ENCODE measurements around the gene IMMP2L. TPM values are rescaled to one million over a fixed set of nuclear protein-coding genes. Genes with fewer than 3 reads are reported as not detected.

IMMP2L gene
- total RNA-seq, 1 experiment from 2014 or later = 17.2 TPM

GRCh38 chr7:111012149-111012548 lies 550.1 kb downstream of the IMMP2L start:
- Histone ChIP-seq H3K4me3 (ENCODE audit: low read length) (no peak overlapping the region), H3K27me3 (ENCODE audit: low read length) (no peaks in the 10 kb centered on the region), H3K9me3 (ENCODE audit: low read length) (peaks cover 32% of the 10 kb centered on the region), H2AFZ (ENCODE audit: low read length) (no peak overlapping the region), H3K4me2 (ENCODE audit: low read depth, low read length, poor library complexity, severe bottlenecking) (no peak overlapping the region), H3K36me3 (ENCODE audit: insufficient read depth, low read length) (no peaks in the 10 kb centered on the region), H3K9ac (ENCODE audit: low read length) (no peak overlapping the region), H3K9me2 (replicated peaks; ENCODE audit: insufficient read depth, low read length) (no peaks in the 10 kb centered on the region), H3K4me1 (ENCODE audit: low read length) (no peaks in the 10 kb centered on the region), H3K27ac (ENCODE audit: low read length) (no peak overlapping the region), H4K20me1 (ENCODE audit: insufficient read depth, low read depth, low read length) (no peaks in the 10 kb centered on the region), H3K79me2 (ENCODE audit: low read length) (no peaks in the 10 kb centered on the region)
- DNase-seq = no peak

GRCh38 chr7:111011520-111011919 lies 550.8 kb downstream of the IMMP2L start:
- H3K36me3 ChIP-seq (ENCODE audit: insufficient read depth, low read length) = no peaks in the 10 kb centered on the region
- no peak overlapping the region for H3K9ac ChIP-seq (ENCODE audit: low read length)
- H3K4me1 ChIP-seq (ENCODE audit: low read length) = no peaks in the 10 kb centered on the region
- no peak overlapping the region for H3K4me3 ChIP-seq (ENCODE audit: low read length)
- H3K79me2 ChIP-seq (ENCODE audit: low read length) = no peaks in the 10 kb centered on the region
- H3K9me3 ChIP-seq (ENCODE audit: low read length) = peaks cover 35% of the 10 kb centered on the region
- H3K9me2 ChIP-seq (replicated peaks; ENCODE audit: insufficient read depth, low read length) = no peaks in the 10 kb centered on the region
- H3K27ac ChIP-seq (ENCODE audit: low read length) = no peak overlapping the region
- H3K27me3 ChIP-seq (ENCODE audit: low read length) = no peaks in the 10 kb centered on the region
- no peak overlapping the region for H3K4me2 ChIP-seq (ENCODE audit: low read depth, low read length, poor library complexity, severe bottlenecking)
- no peaks in the 10 kb centered on the region for H4K20me1 ChIP-seq (ENCODE audit: insufficient read depth, low read depth, low read length)
- H2AFZ ChIP-seq (ENCODE audit: low read length) = no peak overlapping the region
- no peak for DNase-seq

- no peaks in the 10 kb centered on the region for H3K4me1 ChIP-seq (ENCODE audit: low read length)
- no peak overlapping the region for H3K27ac ChIP-seq (ENCODE audit: low read length)
- DNase-seq = no peak
Measured at GRCh38 chr7:111010798-111011197, 551.5 kb downstream of the IMMP2L start.

DNA sequence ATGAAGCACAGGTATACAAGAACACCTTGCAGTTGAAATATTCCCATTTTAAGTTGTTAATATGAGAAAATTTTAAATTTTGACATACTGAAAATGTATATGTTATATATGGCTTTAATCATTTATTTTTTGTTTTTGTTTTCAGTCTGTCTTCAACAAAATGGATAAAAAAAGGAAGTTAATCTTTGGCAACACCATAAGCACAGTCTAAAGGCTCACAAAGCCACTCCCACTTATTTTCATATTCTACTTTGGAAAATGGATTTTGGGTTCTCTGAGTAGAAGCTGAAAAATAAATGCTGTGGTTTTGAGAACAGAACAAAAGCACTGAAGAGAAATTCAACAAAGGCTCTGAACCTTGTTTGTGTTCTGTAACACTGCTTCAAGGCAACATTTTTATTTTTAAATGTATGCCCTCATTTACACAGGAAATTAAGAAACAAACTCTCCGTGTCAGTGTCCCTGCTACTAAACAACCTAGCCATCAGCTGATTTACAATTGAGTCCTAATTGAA lies 552.7 kb downstream of the IMMP2L start:
- Histone ChIP-seq H3K27me3 (ENCODE audit: low read length) (no peaks in the 10 kb centered on the region), H3K27ac (ENCODE audit: low read length) (no peak overlapping the region), H3K9me3 (ENCODE audit: low read length) (peaks cover 45% of the 10 kb centered on the region), H3K36me3 (ENCODE audit: insufficient read depth, low read length) (no peaks in the 10 kb centered on the region), H3K4me3 (ENCODE audit: low read length) (no peak overlapping the region), H3K4me2 (ENCODE audit: low read depth, low read length, poor library complexity, severe bottlenecking) (no peak overlapping the region), H4K20me1 (ENCODE audit: insufficient read depth, low read depth, low read length) (no peaks in the 10 kb centered on the region), H3K9me2 (replicated peaks; ENCODE audit: insufficient read depth, low read length) (no peaks in the 10 kb centered on the region), H3K4me1 (ENCODE audit: low read length) (no peaks in the 10 kb centered on the region), H3K9ac (ENCODE audit: low read length) (no peak overlapping the region), H3K79me2 (ENCODE audit: low read length) (no peaks in the 10 kb centered on the region), H2AFZ (ENCODE audit: low read length) (no peak overlapping the region)
- no peak for DNase-seq

More at GRCh38 chr7:111010798-111011197, 551.5 kb downstream of the IMMP2L start:
- no peak overlapping the region for H2AFZ ChIP-seq (ENCODE audit: low read length)
- H3K4me3 ChIP-seq (ENCODE audit: low read length) = no peak overlapping the region
- no peak overlapping the region for H3K9ac ChIP-seq (ENCODE audit: low read length)
- H3K36me3 ChIP-seq (ENCODE audit: insufficient read depth, low read length) = no peaks in the 10 kb centered on the region
- H3K4me2 ChIP-seq (ENCODE audit: low read depth, low read length, poor library complexity, severe bottlenecking) = no peak overlapping the region
- no peaks in the 10 kb centered on the region for H3K79me2 ChIP-seq (ENCODE audit: low read length)
- H3K9me3 ChIP-seq (ENCODE audit: low read length) = peaks cover 35% of the 10 kb centered on the region
- no peaks in the 10 kb centered on the region for H4K20me1 ChIP-seq (ENCODE audit: insufficient read depth, low read depth, low read length)
- H3K9me2 ChIP-seq (replicated peaks; ENCODE audit: insufficient read depth, low read length) = no peaks in the 10 kb centered on the region
- no peaks in the 10 kb centered on the region for H3K27me3 ChIP-seq (ENCODE audit: low read length)

DNA sequence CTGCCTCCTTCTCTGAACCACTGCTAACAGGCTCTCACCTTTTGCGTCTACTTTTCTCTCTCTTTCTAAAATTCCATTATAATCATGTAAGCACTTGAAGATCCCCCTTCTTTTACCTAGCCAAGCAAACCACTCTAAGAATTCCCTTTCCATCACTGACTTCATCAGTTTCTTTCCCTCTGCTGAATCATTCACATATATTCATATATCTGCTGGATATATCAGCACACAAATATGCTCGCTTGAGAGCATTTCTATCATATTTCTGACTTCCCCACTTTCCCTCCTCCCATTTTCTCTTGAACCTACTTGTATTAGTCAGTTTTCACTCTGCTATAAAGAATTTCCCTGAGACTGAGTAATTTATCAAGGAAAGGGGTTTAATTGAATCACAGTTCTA lies 555.6 kb downstream of the IMMP2L start:
- peaks cover 42% of the 10 kb centered on the region for H3K9me3 ChIP-seq (ENCODE audit: low read length)

GRCh38 chr7:111006040-111006439 lies 556.3 kb downstream of the IMMP2L start:
- Histone ChIP-seq H3K9ac (ENCODE audit: low read length) (no peak overlapping the region), H4K20me1 (ENCODE audit: insufficient read depth, low read depth, low read length) (no peaks in the 10 kb centered on the region), H3K4me2 (ENCODE audit: low read depth, low read length, poor library complexity, severe bottlenecking) (no peak overlapping the region), H3K27me3 (ENCODE audit: low read length) (no peaks in the 10 kb centered on the region), H3K4me1 (ENCODE audit: low read length) (no peaks in the 10 kb centered on the region), H3K36me3 (ENCODE audit: insufficient read depth, low read length) (no peaks in the 10 kb centered on the region), H3K9me3 (ENCODE audit: low read length) (peaks cover 39% of the 10 kb centered on the region), H3K4me3 (ENCODE audit: low read length) (no peak overlapping the region), H3K79me2 (ENCODE audit: low read length) (no peaks in the 10 kb centered on the region), H3K27ac (ENCODE audit: low read length) (no peak overlapping the region), H2AFZ (ENCODE audit: low read length) (no peak overlapping the region), H3K9me2 (replicated peaks; ENCODE audit: insufficient read depth, low read length) (no peaks in the 10 kb centered on the region)
- no peak for DNase-seq

More for the DNA sequence above, 555.6 kb downstream of the IMMP2L start:
- H3K4me1 ChIP-seq (ENCODE audit: low read length) = no peaks in the 10 kb centered on the region
- no peak overlapping the region for H2AFZ ChIP-seq (ENCODE audit: low read length)
- H3K36me3 ChIP-seq (ENCODE audit: insufficient read depth, low read length) = no peaks in the 10 kb centered on the region
- no peak overlapping the region for H3K4me3 ChIP-seq (ENCODE audit: low read length)
- no peak overlapping the region for H3K27ac ChIP-seq (ENCODE audit: low read length)
- H3K9ac ChIP-seq (ENCODE audit: low read length) = no peak overlapping the region
- no peaks in the 10 kb centered on the region for H4K20me1 ChIP-seq (ENCODE audit: insufficient read depth, low read depth, low read length)
- no peak for DNase-seq
- H3K27me3 ChIP-seq (ENCODE audit: low read length) = no peaks in the 10 kb centered on the region
- no peaks in the 10 kb centered on the region for H3K79me2 ChIP-seq (ENCODE audit: low read length)
- H3K9me2 ChIP-seq (replicated peaks; ENCODE audit: insufficient read depth, low read length) = no peaks in the 10 kb centered on the region
- no peak overlapping the region for H3K4me2 ChIP-seq (ENCODE audit: low read depth, low read length, poor library complexity, severe bottlenecking)

GRCh38 chr7:111005445-111005844 lies 556.8 kb downstream of the IMMP2L start:
- no peak overlapping the region for H2AFZ ChIP-seq (ENCODE audit: low read length)
- H3K79me2 ChIP-seq (ENCODE audit: low read length) = no peaks in the 10 kb centered on the region
- no peak overlapping the region for H3K9ac ChIP-seq (ENCODE audit: low read length)
- no peaks in the 10 kb centered on the region for H3K9me2 ChIP-seq (replicated peaks; ENCODE audit: insufficient read depth, low read length)
- H3K27ac ChIP-seq (ENCODE audit: low read length) = no peak overlapping the region
- no peak for DNase-seq
- no peaks in the 10 kb centered on the region for H3K36me3 ChIP-seq (ENCODE audit: insufficient read depth, low read length)
- no peaks in the 10 kb centered on the region for H3K4me1 ChIP-seq (ENCODE audit: low read length)
- no peaks in the 10 kb centered on the region for H4K20me1 ChIP-seq (ENCODE audit: insufficient read depth, low read depth, low read length)
- peaks cover 42% of the 10 kb centered on the region for H3K9me3 ChIP-seq (ENCODE audit: low read length)
- H3K4me2 ChIP-seq (ENCODE audit: low read depth, low read length, poor library complexity, severe bottlenecking) = no peak overlapping the region
- no peaks in the 10 kb centered on the region for H3K27me3 ChIP-seq (ENCODE audit: low read length)
- H3K4me3 ChIP-seq (ENCODE audit: low read length) = no peak overlapping the region

- Histone ChIP-seq H4K20me1 (ENCODE audit: insufficient read depth, low read depth, low read length) (no peaks in the 10 kb centered on the region), H3K4me3 (ENCODE audit: low read length) (no peak overlapping the region), H3K27me3 (ENCODE audit: low read length) (no peaks in the 10 kb centered on the region), H3K4me1 (ENCODE audit: low read length) (no peaks in the 10 kb centered on the region), H2AFZ (ENCODE audit: low read length) (no peak overlapping the region), H3K4me2 (ENCODE audit: low read depth, low read length, poor library complexity, severe bottlenecking) (no peak overlapping the region), H3K36me3 (ENCODE audit: insufficient read depth, low read length) (no peaks in the 10 kb centered on the region), H3K9ac (ENCODE audit: low read length) (no peak overlapping the region), H3K9me3 (ENCODE audit: low read length) (peaks cover 36% of the 10 kb centered on the region), H3K9me2 (replicated peaks; ENCODE audit: insufficient read depth, low read length) (no peaks in the 10 kb centered on the region), H3K27ac (ENCODE audit: low read length) (no peak overlapping the region), H3K79me2 (ENCODE audit: low read length) (no peaks in the 10 kb centered on the region)
- no peak for DNase-seq
Measured at GRCh38 chr7:111004310-111004901, 557.9 kb downstream of the IMMP2L start.

Measured in Karpas-422 (cell line).